BE2C (cell line): ENCODE measurements around the gene SUMO2.
"Not testable (repeated sequence)": the region's sequence is repeated elsewhere in the genome, so short reads cannot be mapped to it uniquely, and the experiment has no call there.

Source experiments
- DNase-seq: peaks from one replicate; pipeline ENCODE4 v3.0.0-alpha.2; 2020
- H3K27me3 ChIP-seq: fragments of 250-450 bp; sonication (Bioruptor Pico); 2 replicates; pipeline ENCODE4 v1.5.1; 2020; ENCODE audit warnings: mild to moderate bottlenecking
- H3K36me3 ChIP-seq: fragments of 250-450 bp; sonication (Bioruptor Pico); 2 replicates; pipeline ENCODE4 v1.5.1; 2020; ENCODE audit warnings: mild to moderate bottlenecking
- H3K4me1 ChIP-seq: fragments of 250-450 bp; sonication (Bioruptor Pico); 2 replicates; pipeline ENCODE4 v1.5.1; 2020
- H3K4me3 ChIP-seq: 2 replicates; pipeline ENCODE4 v1.5.1; 2011; ENCODE audit warnings: low read depth, low read length
- H3K9me3 ChIP-seq: fragments of 250-450 bp; sonication (Bioruptor Pico); 2 replicates; pipeline ENCODE4 v1.5.1; 2020
- TF ChIP-seq, protein P1 (sequence below): IDR thresholded peaks from 2 replicates; pipeline ENCODE4 v1.5.1; 2012; ENCODE audit warnings: mild to moderate bottlenecking, low read depth, low read length

Gene SUMO2

DNA sequence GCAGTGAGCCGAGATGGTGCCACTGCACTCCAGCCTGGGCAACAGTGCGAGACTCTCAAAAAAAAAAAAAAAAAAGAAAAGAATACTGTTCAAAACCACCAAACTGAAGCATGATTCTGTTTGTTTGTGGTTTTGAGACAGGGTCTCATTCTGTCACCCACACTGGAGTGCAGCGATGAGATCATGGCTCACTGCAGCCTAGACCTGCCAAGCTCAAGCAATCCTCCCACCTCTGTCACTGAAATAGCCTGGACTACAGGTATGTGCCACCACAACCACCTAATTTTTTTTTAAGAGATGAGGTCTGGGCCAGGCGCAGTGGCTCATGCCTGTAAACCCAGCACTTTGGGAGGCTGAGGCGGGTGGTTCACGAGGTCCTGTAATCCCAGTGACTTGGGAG, 4.3 kb downstream of the SUMO2 start:
- no peak overlapping the region for H3K4me3 ChIP-seq
- no peaks in the 10 kb centered on the region for H3K27me3 ChIP-seq
- TF ChIP-seq, protein P1, sequence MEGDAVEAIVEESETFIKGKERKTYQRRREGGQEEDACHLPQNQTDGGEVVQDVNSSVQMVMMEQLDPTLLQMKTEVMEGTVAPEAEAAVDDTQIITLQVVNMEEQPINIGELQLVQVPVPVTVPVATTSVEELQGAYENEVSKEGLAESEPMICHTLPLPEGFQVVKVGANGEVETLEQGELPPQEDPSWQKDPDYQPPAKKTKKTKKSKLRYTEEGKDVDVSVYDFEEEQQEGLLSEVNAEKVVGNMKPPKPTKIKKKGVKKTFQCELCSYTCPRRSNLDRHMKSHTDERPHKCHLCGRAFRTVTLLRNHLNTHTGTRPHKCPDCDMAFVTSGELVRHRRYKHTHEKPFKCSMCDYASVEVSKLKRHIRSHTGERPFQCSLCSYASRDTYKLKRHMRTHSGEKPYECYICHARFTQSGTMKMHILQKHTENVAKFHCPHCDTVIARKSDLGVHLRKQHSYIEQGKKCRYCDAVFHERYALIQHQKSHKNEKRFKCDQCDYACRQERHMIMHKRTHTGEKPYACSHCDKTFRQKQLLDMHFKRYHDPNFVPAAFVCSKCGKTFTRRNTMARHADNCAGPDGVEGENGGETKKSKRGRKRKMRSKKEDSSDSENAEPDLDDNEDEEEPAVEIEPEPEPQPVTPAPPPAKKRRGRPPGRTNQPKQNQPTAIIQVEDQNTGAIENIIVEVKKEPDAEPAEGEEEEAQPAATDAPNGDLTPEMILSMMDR: no peak
- H3K36me3 ChIP-seq: peaks cover 64% of the 10 kb centered on the region
- DNase-seq: no peak
- no peaks in the 10 kb centered on the region for H3K9me3 ChIP-seq
- H3K4me1 ChIP-seq: no peaks in the 10 kb centered on the region

DNA sequence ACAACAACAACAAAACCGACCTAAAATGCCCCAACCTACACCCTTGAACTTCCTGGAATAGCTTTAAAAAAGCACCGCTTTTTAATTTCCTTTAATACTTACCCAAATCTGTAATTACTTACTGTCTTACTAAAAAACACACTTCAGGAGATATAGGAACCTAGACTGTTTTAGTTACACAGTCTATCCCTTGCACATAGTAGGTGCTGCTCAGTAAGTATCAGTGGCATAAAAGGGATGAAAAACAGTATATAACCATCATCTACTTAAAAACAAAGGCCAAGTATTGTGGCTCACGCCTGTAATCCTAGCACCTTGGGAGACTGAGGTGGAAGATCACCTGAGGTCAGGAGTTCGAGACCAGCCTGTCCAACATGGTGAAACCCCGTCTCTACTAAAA, 6.1 kb downstream of the SUMO2 start:
- TF ChIP-seq, protein P1: no peak
- no peaks in the 10 kb centered on the region for H3K4me1 ChIP-seq
- H3K4me3 ChIP-seq: no peak overlapping the region
- DNase-seq: no peak
- peaks cover 80% of the 10 kb centered on the region for H3K36me3 ChIP-seq
- no peaks in the 10 kb centered on the region for H3K27me3 ChIP-seq
- no peaks in the 10 kb centered on the region for H3K9me3 ChIP-seq

DNA sequence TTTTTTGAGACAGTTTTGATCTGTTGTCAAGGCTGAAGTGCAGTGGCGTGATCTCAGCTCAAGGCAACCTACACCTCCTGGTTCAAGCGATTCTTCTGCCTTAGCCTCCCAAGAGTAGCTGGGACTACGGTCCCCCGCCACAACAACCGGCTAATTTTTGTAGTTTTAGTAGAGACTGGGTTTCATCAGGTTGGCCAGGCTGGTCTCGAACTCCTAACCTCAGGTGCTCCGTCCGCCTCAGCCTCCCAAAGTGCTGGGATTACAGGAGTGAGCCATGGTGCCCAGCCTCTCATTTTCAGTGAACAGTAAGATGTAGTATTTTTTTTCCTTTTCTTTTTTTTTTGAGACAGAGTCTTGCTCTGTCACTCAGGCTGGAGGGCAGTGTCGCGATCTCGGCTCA, 7.8 kb downstream of the SUMO2 start:
- no peak overlapping the region for H3K4me3 ChIP-seq
- TF ChIP-seq, protein P1: no peak
- no peaks in the 10 kb centered on the region for H3K9me3 ChIP-seq
- H3K4me1 ChIP-seq: no peaks in the 10 kb centered on the region
- H3K27me3 ChIP-seq: no peaks in the 10 kb centered on the region
- H3K36me3 ChIP-seq: peaks cover 84% of the 10 kb centered on the region
- no peak for DNase-seq

DNA sequence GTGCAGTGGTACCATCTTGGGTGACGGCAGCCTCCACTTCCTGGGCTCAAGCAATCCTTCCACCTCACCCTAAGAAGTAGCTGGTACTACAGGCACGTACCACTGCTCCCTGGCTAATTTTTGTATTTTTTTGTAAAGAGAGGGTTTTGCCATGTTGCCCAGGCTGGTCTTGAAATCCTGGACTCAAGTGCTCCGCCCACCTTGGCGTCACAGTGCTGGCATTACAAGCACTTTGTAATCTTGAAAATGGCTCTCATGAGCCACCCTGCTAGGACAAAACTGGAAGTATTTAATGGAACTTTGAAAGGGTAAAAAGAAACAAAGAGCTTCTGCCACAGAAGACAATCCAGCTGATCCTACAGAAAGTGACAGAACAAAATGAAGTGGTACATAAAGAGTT, 9.2 kb downstream of the SUMO2 start:
- no peaks in the 10 kb centered on the region for H3K9me3 ChIP-seq
- no peak overlapping the region for H3K4me3 ChIP-seq
- H3K27me3 ChIP-seq: no peaks in the 10 kb centered on the region
- no peaks in the 10 kb centered on the region for H3K4me1 ChIP-seq
- TF ChIP-seq, protein P1: no peak
- H3K36me3 ChIP-seq: peaks cover 84% of the 10 kb centered on the region
- DNase-seq: no peak

DNA sequence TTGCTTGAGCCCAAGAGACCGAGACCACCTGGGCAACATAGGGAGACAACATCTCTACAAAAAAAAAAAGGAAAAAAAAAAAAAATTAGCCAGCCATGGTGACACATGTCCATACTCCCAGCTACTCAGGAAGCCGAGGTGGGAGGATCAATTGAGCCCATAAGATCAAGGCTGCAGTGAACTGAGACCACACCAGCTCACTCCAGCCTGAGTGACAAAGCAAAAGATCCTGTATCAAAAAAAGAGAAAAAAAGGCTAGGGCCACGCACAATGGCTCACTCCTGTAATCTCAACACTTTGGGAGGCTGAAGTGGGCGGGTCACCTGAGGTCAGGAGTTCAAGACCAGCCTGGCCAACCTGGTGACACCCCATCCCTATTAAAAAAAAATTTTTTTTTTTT, 13.8 kb downstream of the SUMO2 start:
- Histone ChIP-seq H3K27me3 (no peaks in the 10 kb centered on the region), H3K36me3 (peaks cover 84% of the 10 kb centered on the region), H3K4me3 (no peak overlapping the region), H3K9me3 (no peaks in the 10 kb centered on the region), H3K4me1 (no peaks in the 10 kb centered on the region)
- DNase-seq: no peak
- TF ChIP-seq, protein P1: no peak

DNA sequence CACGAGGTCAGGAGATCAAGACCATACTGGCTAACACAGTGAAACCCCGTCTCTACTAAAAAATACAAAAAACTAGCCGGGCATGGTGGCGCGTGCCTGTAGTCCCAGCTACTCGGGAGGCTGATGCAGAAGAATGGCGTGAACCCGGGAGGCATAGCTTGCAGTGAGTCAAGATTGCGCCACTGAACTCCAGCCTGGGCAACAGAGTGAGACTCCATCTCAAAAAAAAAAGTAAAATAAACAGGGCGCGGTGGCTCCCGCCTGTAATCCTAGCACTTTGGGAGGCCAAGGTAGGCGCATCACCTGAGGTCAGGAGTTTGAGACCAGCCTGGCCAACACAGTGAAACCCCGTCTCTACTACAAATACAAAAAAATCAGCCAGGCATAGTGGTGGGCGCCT, 18.2 kb downstream of the SUMO2 start:
- H3K36me3 ChIP-seq: peaks cover 44% of the 10 kb centered on the region
- H3K27me3 ChIP-seq, DNase-seq, H3K9me3 ChIP-seq, H3K4me1 ChIP-seq, H3K4me3 ChIP-seq: not testable (repeated sequence)

DNA sequence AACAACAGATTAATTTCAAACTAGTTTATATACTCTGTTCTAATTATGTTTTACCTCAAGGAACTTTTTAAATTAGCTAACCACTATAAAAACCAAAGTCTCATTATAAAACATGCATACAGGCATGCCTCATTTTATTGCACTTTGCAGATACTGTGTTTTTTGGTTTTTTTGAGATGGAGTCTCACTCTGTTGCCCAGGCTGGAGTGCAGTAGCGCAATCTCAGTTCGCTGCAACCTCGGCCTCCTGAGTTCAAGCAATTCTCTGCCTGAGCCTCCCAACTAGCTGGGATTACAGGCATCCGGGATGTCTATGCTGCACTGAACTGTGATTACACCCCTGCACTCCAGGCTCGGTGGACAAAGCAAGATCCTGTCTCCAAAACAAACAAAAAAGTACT, 19.7 kb downstream of the SUMO2 start:
- H3K9me3 ChIP-seq: no peaks in the 10 kb centered on the region
- no peaks in the 10 kb centered on the region for H3K27me3 ChIP-seq
- H3K36me3 ChIP-seq: peaks cover 31% of the 10 kb centered on the region
- no peak overlapping the region for H3K4me3 ChIP-seq
- DNase-seq: no peak
- H3K4me1 ChIP-seq: no peaks in the 10 kb centered on the region
- TF ChIP-seq, protein P1: no peak
